Measurements from ENCODE around the gene UFD1. TPM values are rescaled to one million over a fixed set of nuclear protein-coding genes. Genes with fewer than 3 reads are reported as not detected.
A peak's percentile ranks its signal among the peaks of the same experiment; 100 is the strongest.

Gene UFD1
- total RNA-seq, 4 donors from 2014 or later, result 33.0 to 57.4 (median 45.6) TPM

- H3K4me1 ChIP-seq, result peaks cover 14 to 33% (median 17%) of the 10 kb centered on the region in 3 donors
- DNase-seq, result no peak
- peak overlapping the region; percentile 33 to 66 (median 41) for H3K4me3 ChIP-seq
- intact Hi-C loops (cut with DNase I), result no loop called here
- TF ChIP-seq POLR2A (IDR thresholded peaks at IDR 0.05) (no peak), CTCF (IDR thresholded peaks at IDR 0.05) (peak in 1 of 6 experiments; percentile 20)
- no peaks in the 10 kb centered on the region for H3K36me3 ChIP-seq
- H3K27ac ChIP-seq, result peak overlapping the region; percentile 42 to 83 (median 73)
- no peaks in the 10 kb centered on the region for H3K9me3 ChIP-seq
- 1% methylated on average over 37 of the region's 99 CpGs; no CpG with 5 or more reads in 1 of the 2 donors for WGBS, 2 donors
- H3K27me3 ChIP-seq, result peaks cover 0 to 65% (median 5%) of the 10 kb centered on the region in 4 donors
Observed at GRCh38 chr22:19523240-19524169, 44.5 kb upstream of the UFD1 start.

- Histone ChIP-seq H3K4me1 (peaks cover 14 to 32% (median 17%) of the 10 kb centered on the region in 3 donors), H3K27ac (peak overlapping the region; percentile 42 to 83 (median 73)), H3K27me3 (peaks cover 0 to 58% (median 5%) of the 10 kb centered on the region in 4 donors), H3K9me3 (no peaks in the 10 kb centered on the region), H3K4me3 (peak overlapping the region; percentile 33 to 66 (median 41)), H3K36me3 (no peaks in the 10 kb centered on the region)
- TF ChIP-seq POLR2A (IDR thresholded peaks at IDR 0.05), result no peak
- no peak for TF ChIP-seq CTCF (IDR thresholded peaks at IDR 0.05)
- 13 to 62% methylated on average over 3 of the region's 9 CpGs for WGBS, 2 donors
- intact Hi-C loops (cut with DNase I), result no loop called here
- no peak for DNase-seq
Observed at GRCh38 chr22:19522881-19523239, 43.9 kb upstream of the UFD1 start.

GRCh38 chr22:19522190-19522880 lies 43.3 kb upstream of the UFD1 start:
- 63 to 77% methylated on average over 3 to 6 of the region's 16 CpGs for WGBS, 2 donors
- Histone ChIP-seq H3K36me3 (no peaks in the 10 kb centered on the region), H3K27me3 (peaks cover 0 to 55% (median 5%) of the 10 kb centered on the region in 4 donors), H3K4me3 (peak overlapping the region; percentile 33 to 66 (median 41)), H3K4me1 (peaks cover 14 to 27% (median 17%) of the 10 kb centered on the region in 3 donors), H3K9me3 (no peaks in the 10 kb centered on the region), H3K27ac (peak overlapping the region; percentile 42 to 83 (median 73))
- DNase-seq, result no peak
- intact Hi-C loops (cut with DNase I), result no loop called here
- TF ChIP-seq POLR2A (IDR thresholded peaks at IDR 0.05) (no peak), CTCF (IDR thresholded peaks at IDR 0.05) (no peak)

GRCh38 chr22:19520566-19521305 lies 41.7 kb upstream of the UFD1 start:
- 87 to 96% methylated on average over 8 to 10 of the region's 10 CpGs for WGBS, 2 donors
- peak overlapping the region in 2 of 4 donors; percentile 82 to 83 for H3K27ac ChIP-seq
- intact Hi-C loops (cut with DNase I), result no loop called here
- no peak for DNase-seq
- H3K4me1 ChIP-seq, result peaks cover 14 to 27% (median 17%) of the 10 kb centered on the region in 3 donors
- no peak for TF ChIP-seq CTCF (IDR thresholded peaks at IDR 0.05)
- no peak for TF ChIP-seq POLR2A (IDR thresholded peaks at IDR 0.05)
- peak overlapping the region in 3 of 4 donors; percentile 33 to 66 (median 48) for H3K4me3 ChIP-seq
- H3K36me3 ChIP-seq, result no peaks in the 10 kb centered on the region
- H3K9me3 ChIP-seq, result no peaks in the 10 kb centered on the region
- H3K27me3 ChIP-seq, result peaks cover 0 to 39% (median 5%) of the 10 kb centered on the region in 4 donors

All from esophagus squamous epithelium (tissue), 5 donors.